GM18520 (cell line): ENCODE results near the gene PROSER3.

ENCODE experiments used
- ATAC-seq: cut with Tn5 transposase; IDR thresholded peaks from one replicate; pipeline ENCODE4 v1.9.1; 2021; ENCODE audit not compliant: unreplicated experiment

Gene PROSER3

GRCh38 chr19:35738021-35738886 lies 19.7 kb upstream of the PROSER3 start:
- no peak for ATAC-seq

DNA sequence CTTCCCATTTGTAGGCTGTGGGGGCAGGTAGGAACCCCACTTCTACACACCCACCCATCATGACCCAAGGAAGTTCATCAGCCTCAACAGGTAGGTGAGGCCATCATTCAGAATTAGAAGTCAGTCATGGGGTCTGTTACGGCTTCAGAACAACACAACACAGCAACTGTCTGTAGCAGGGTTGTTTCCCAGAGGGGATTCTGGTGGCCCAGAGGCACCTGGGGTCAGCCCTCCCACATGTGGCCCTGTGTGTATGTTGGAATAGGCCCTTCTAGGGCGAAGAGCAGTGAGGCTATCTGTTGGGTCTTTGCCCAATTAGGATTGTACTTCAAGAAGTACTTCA lies 19.1 kb upstream of the PROSER3 start:
- no peak for ATAC-seq

DNA sequence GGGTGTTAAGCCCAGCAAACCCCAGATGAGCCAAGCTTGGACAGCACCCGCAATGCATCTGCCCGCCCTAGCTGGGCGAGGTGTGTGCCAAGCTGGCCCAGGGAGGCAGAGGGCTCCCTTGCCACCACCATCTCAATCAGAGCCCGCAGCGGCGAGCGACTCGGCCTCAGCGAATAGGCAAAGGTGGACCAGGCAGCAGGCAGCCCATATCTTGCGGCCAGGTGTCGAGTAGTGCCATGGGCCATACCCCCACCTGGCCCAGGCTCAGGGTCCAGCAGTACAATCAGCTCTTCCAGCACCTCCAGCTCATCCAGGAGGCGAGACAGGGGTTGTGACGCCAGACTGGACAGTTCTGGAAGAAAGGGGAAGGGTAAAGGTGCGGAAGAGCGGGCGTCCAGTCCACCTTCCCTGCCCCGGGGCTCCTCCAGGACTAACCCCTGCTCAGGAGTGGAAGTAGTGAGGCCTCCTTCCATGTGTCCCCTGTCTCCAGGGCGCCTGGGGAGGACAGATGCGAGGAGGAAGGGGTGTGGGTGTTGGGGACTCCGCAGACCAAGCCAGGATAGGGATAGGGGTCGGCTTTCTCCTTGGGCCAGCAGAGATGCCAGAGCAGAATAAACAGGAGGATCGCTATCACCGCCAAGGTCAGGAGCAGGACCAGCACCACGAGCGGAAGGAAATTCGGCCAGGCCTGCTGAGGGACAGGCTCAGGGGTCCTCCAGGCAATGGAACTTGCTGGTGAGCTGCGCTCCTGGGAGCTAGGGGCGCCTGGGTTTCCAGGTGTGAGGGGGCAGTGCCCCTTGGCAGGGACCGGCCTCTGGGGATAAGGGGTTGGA lies 18.5 kb upstream of the PROSER3 start:
- no peak for ATAC-seq

DNA sequence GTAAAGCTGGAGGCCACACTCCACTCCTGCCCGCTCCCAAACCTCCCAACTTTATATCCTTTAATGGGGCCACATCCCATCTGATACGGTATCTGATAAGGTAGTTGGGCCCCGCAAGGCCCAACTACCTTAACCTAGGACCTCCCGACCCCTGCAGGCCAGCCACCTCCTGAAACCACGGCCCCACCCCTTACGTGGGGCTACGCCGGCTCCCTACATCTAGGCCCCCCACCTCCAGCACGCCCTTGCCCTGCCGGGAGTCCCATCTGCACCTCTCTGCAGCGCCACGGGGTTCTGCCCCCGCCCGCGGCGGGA lies 17.9 kb upstream of the PROSER3 start:
- no peak for ATAC-seq

DNA sequence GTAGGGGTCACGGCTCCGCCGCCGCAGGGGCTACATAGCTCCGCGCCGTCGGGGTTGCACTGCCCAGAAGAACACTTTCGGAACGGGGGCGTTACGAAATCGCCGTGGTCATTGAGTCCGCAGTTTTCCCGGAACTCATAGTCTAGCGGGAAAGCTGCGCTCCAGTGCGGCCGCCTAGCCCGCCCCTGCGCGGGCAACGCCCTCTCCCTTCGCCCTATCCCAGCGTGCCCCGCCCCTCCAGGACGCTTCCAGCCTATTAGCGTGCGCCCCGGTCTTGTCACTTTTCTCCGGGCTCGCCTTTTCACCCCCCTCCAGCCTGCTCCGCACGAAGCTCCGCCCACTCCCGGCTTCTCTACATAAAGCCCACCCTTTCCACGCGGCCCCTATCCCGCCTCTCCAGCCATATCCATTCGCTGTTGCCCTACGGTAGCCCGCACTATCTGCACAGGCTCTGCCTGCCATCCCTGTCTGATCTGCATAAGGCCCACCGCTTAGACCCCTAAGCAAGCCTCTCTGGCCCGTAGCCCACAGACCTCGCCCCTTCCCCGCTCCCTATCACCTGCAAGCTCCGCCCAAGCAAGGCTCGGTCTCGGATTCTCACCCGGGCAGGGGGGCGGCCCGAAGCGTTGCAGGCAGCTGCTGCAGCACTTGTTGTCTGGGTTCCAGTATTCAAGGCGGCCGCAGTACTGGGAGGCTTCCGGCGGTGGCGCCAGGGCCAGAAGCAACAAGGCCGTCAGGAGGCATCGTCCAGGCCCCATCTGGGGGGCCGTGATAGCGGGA lies 17.4 kb upstream of the PROSER3 start:
- peak; percentile 40 for ATAC-seq

DNA sequence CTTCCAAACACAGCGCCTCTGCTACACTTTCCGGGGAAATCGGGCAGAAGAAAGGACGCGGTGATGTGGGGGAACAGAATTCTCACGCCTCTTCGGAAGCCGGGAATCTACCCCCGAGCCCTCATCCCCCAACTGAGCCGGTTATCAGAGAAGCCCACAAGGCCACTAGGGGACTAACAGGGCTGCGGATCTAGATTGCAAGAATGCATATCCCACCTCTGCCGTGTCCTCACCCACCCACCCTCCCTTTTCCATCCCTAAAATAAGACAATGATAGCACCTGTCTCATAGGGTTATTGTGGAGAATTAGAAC lies 16.8 kb upstream of the PROSER3 start:
- ATAC-seq: no peak

- ATAC-seq: no peak
Observed at GRCh38 chr19:35742121-35742724, 15.8 kb upstream of the PROSER3 start, which contains the start of gene IGFLR1. Gene IGFLR1 (minus strand): TSS chr19:35742452. CDS start chr19:35741180, 1,272 bp downstream.

DNA sequence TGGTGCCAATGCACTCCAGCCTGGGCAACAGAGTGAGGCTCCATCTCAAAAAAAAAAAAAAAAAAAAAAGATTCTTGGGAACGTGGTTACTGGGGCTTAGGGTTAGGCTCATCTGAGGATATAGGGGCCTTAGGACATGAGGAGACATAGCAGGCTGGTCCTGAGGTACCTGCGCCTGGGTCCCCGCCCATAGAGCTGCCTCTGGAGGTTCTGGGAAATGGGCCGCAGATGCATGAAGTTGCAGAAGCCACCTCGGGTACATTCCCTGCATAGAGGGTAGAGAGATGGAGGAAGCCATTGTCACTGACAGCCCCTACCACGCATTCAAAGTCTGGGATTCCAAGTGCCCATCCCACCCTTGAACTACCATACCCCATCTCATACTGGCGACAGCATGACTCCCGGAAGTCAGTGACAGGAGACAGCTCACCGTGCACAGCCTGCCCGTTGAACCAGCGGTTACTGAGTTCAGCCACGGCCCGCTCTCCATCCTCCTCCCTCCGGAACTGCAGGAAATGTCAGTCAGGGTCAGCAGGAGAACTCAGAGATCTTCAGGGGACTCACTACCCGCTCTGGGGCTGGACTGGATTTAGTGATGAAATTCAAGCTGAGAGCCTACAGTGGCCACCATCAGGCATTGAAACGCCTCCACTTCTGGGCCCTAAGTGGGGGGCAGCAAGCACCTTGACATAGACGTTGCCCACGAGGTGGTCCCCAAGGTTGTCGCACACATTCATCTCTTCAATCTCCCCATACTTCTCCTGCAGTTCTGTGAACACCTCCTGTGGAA lies 14.1 kb upstream of the PROSER3 start:
- no peak for ATAC-seq

GRCh38 chr19:35744430-35745327 lies 13.3 kb upstream of the PROSER3 start:
- peak; percentile 14 for ATAC-seq

- peak; percentile 45 for ATAC-seq
Observed at GRCh38 chr19:35745328-35746086, 12.5 kb upstream of the PROSER3 start, which contains the start of the genes PSENEN and U2AF1L4. Gene PSENEN (plus strand): TSS chr19:35745651. CDS start chr19:35745931, 280 bp downstream. Gene U2AF1L4 (minus strand): TSS chr19:35745418. CDS start chr19:35745391, 27 bp downstream.

DNA sequence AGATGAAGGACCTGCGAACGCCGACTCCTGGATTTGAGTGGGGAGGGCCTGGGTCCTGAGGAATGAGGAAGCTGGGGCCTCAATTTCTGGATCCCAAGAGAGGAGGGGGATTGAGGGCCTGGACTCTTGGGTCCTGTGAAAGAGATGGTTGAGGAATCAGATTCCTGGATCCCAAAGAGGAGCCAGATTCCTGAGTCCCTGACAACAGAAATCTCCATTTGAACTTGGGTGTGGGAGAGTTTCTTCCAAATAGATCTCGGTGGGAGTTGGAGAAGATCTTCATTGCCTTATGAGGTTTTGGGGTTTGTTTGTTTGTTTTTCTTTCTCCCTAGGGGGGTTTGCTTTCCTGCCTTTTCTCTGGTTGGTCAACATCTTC lies 11.9 kb upstream of the PROSER3 start:
- ATAC-seq: no peak

DNA sequence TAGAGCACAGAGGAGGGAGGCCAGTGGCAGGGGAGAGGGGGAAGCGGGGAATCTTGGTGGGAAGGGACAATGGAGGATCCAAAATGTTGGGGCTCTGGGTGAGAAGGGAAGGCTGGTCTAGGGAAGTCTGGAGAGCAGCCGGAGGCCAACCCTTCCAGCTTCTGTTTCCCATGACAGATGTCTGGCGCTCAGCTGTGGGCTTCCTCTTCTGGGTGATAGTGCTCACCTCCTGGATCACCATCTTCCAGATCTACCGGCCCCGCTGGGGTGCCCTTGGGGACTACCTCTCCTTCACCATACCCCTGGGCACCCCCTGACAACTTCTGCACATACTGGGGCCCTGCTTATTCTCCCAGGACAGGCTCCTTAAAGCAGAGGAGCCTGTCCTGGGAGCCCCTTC lies 11.4 kb upstream of the PROSER3 start:
- ATAC-seq: no peak

- ATAC-seq: peak; percentile 71
Observed at GRCh38 chr19:35748106-35749020, 9.6 kb upstream of the PROSER3 start, which contains the start of gene LIN37. Gene LIN37 (plus strand): TSS chr19:35748576. CDS start chr19:35748725, 149 bp downstream.

DNA sequence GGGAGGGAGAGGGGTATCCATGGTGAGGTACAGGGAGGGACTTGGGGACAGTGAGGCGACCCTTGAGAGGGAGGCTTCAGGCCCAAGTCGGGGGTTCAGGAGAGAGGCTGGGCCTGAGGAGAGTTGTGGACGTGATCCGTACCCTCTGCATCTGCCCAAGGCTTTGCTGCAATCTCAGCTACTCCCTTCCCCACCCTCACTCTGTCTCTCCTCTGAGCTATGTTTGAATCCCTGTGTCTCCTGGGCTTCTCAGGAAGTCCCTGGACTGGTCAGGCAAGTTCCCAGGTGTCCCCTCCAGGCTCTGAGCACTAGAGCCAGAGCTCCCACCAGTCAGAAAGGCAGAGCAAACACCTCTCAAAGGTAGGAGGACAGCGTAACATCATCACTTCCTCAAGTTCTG lies 7.8 kb upstream of the PROSER3 start:
- ATAC-seq: no peak

DNA sequence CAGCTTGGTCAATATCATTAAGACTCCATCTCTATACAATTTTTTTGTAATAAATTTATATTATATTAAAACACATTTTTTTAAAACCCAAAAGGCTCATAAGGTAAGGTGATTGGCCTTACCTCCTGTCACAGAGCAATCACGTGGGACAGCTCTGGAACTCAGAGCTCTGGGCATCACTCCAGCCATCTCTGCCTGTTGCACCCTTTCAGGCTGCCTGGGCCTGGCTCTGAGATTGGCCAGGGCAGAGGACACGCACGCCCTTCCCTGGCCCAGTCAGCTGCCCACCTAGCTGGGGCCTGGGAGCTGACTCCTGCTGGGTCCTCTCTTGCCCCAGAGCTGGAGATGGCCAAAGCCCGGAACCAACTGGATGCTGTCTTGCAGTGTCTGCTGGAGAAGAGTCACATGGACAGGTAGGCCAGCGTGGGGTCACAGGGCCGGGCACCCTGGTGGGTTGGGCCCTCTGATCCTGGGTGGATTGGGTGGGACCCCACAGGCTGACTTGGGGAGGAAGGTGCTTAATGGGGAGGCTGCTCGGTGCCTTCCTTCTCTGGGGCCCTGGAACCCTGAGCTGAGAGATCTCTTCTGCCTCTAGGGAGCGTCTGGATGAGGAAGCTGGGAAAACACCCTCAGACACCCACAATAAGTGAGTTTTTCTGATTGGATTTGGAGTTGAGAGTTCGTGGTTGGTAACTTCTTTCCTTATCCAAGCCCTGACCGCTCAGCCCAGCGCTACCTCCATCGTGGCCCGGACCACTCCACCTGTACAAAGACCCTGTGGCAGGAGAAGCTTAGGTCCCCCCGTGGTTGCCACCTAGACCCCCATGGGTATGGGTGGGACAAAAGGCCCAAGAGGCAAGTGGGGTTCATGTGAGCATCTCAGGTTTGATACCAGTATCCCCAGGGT lies 5.9 kb upstream of the PROSER3 start:
- no peak for ATAC-seq

DNA sequence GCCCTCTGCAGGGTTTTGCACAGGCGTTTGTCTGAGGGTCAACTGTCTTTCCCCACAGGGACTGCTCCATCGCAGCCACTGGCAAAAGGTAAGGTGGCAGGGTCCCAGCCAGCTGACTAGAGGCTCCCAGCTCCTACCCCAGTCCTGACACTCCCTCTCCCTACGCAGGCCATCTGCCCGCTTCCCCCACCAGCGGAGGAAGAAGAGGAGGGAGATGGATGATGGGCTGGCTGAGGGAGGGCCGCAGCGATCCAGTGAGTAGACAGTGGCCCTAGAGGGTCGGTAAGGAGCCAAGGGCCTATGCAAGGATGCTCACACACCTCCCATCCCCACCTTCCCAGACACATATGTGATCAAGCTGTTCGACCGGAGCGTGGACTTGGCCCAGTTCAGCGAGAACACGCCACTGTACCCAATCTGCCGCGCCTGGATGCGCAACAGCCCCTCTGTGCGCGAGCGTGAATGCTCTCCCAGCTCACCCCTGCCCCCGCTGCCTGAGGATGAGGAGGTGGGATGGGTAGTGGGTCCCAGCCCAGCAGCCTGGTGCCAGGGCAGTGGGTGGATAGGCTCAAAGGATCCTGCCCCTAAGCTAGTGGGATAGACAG lies 5.1 kb upstream of the PROSER3 start:
- no peak for ATAC-seq
